ENCODE data around the gene SLC16A3.

The SLC16A3 gene

GRCh38 chr17:82287013-82287867, 58.4 kb downstream of the SLC16A3 start:
- DNase-seq (ENCODE audit: low spot score) = no peak

DNA sequence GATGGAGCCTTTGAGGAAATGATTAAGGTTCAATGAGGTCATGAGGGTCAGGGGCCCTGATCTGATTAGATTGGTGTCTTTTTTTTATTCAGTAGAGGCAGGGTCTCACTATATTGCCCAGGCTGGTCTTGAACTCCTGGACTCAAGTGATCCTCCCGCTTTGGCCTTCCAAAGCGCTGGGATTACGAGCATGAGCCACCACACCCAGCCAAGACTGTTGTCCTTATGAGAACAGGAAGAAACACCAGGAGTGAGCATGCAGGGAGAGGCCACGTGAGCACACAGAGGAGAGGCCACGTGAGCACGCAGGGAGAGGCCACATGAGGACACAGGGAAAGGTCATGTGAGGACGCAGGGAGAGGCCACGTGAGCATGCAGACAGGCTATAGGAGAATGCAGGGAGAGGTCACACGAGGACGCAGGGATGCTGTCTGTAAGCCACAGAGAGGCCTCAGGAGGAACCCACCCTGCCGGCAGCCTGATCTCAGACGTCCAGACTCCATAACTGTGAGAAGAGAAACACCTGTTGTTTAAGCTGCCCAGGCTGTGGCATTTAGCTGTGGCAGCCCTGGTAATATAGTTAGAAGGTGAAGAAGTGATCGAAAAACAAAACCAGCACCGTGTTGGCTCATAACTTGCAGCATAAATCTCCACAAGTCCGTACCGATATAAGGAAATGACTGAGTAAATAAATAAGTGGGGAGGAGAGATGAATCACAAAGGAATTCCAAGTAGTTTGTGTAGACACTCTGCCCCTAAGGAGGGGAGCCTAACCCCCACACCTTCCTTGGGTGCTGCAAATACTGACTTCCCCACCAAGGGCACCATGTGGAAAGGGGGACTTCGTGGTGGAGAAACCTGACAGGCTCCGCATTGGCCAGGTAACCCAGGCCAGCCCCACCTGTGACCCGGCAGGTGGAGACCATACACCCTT, 59.3 kb downstream of the SLC16A3 start:
- no peak for DNase-seq (ENCODE audit: low spot score)

Data from HuH-7.5 (cell line).